ENCODE measurements around the gene ARRDC1. TPM values are rescaled to one million over a fixed set of nuclear protein-coding genes. Genes with fewer than 3 reads are reported as not detected.

The ARRDC1 gene
- total and polyA plus RNA-seq, 9 of the 15 experiments (the other 6 are each of a cell fraction or from before 2014, with no cell fraction given), result 0.21 to 45.3 (median 18.6) TPM

DNA sequence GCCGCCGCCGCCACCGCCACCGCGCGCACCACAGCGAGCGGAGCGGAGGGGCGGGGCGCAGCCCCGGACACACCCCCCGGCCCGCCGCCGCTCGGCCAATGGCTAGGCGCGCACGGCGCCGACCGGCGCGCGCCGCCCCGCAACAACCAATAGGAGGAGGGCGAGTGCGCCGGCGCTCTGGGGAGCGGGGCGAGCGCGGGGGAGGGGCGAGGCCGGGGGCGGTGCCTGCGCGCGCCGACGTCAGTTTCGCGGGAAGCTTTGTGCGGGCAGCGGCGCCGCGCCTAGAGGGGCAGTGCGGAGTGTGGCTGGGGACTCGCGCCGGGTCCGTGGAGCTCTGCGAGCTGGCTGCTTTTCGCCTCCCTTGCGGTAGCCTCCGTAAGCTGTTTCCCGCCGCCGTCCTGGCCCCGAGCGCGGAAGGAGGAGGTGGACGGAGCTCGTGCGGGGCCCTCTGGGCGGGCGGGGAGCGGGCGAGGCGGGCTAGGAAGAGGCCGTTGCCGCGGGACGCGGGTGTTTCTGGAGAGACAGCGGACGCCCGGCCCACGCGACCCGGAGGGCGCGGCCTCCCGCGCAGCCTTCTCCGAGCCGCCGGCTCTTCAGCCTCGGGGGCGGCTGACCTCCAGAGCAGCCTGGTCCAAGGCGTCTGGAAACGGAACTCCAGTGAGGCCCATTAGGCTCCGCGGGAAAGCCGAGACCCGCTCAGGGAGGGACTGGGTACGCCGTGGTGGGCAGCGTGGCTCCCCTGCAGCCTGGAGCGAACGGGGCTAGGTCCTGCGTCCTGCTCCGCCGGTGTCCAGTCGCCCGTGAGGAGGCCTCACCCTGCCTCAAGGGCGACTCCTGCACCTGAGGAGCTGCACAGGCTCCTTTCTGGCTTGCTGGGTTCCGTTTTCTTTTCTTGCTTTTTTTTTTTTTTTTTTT, 14.8 kb upstream of the ARRDC1 start, which contains the start of gene ZMYND19 (continued):
- TF ChIP-seq, protein P1, sequence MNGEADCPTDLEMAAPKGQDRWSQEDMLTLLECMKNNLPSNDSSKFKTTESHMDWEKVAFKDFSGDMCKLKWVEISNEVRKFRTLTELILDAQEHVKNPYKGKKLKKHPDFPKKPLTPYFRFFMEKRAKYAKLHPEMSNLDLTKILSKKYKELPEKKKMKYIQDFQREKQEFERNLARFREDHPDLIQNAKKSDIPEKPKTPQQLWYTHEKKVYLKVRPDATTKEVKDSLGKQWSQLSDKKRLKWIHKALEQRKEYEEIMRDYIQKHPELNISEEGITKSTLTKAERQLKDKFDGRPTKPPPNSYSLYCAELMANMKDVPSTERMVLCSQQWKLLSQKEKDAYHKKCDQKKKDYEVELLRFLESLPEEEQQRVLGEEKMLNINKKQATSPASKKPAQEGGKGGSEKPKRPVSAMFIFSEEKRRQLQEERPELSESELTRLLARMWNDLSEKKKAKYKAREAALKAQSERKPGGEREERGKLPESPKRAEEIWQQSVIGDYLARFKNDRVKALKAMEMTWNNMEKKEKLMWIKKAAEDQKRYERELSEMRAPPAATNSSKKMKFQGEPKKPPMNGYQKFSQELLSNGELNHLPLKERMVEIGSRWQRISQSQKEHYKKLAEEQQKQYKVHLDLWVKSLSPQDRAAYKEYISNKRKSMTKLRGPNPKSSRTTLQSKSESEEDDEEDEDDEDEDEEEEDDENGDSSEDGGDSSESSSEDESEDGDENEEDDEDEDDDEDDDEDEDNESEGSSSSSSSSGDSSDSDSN (IDR thresholded peaks at IDR 0.05; ENCODE audit: borderline replicate concordance in 1 of 2, low read depth in 2 of 2, low read length in 2 of 2), result no peak; a peak in 2 of 4 replicates
- TF ChIP-seq HOXB6 (CRISPR knock-in tag; IDR thresholded peaks at IDR 0.05; ENCODE audit: borderline replicate concordance), result no peak
- no peak for TF ChIP-seq JUND (IDR thresholded peaks at IDR 0.05; ENCODE audit: borderline replicate concordance, low read depth, low read length)
- no peak for TF ChIP-seq JUND (tag; IDR thresholded peaks at IDR 0.05; ENCODE audit: borderline replicate concordance, low read depth, low read length)
- TF ChIP-seq, protein P2, sequence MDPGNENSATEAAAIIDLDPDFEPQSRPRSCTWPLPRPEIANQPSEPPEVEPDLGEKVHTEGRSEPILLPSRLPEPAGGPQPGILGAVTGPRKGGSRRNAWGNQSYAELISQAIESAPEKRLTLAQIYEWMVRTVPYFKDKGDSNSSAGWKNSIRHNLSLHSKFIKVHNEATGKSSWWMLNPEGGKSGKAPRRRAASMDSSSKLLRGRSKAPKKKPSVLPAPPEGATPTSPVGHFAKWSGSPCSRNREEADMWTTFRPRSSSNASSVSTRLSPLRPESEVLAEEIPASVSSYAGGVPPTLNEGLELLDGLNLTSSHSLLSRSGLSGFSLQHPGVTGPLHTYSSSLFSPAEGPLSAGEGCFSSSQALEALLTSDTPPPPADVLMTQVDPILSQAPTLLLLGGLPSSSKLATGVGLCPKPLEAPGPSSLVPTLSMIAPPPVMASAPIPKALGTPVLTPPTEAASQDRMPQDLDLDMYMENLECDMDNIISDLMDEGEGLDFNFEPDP (CRISPR knock-in tag; IDR thresholded peaks at IDR 0.05), result no peak
- TF ChIP-seq, protein P3, sequence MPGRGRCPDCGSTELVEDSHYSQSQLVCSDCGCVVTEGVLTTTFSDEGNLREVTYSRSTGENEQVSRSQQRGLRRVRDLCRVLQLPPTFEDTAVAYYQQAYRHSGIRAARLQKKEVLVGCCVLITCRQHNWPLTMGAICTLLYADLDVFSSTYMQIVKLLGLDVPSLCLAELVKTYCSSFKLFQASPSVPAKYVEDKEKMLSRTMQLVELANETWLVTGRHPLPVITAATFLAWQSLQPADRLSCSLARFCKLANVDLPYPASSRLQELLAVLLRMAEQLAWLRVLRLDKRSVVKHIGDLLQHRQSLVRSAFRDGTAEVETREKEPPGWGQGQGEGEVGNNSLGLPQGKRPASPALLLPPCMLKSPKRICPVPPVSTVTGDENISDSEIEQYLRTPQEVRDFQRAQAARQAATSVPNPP (IDR thresholded peaks at IDR 0.05; ENCODE audit: borderline replicate concordance, insufficient read depth, insufficient read length), result no peak
- no peak for TF ChIP-seq KLF1 (tag; IDR thresholded peaks at IDR 0.05)
- TF ChIP-seq NCOR1 (IDR thresholded peaks at IDR 0.05), result no peak
- TF ChIP-seq, protein P4, sequence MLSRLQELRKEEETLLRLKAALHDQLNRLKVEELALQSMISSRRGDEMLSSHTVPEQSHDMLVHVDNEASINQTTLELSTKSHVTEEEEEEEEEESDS (CRISPR knock-in tag; IDR thresholded peaks at IDR 0.05), result no peak
- TF ChIP-seq NUFIP1 (IDR thresholded peaks at IDR 0.05; ENCODE audit: partially characterized antibody), result no peak
- TF ChIP-seq RBBP5 (IDR thresholded peaks at IDR 0.05; ENCODE audit: borderline replicate concordance, insufficient read depth, low read length, poor library complexity, severe bottlenecking), result no peak
- no peak for TF ChIP-seq ZFPM2 (CRISPR knock-in tag; IDR thresholded peaks at IDR 0.05)
- TF ChIP-seq POLR2H (tag; IDR thresholded peaks at IDR 0.05; ENCODE audit: low read depth), result no peak
- no peak for TF ChIP-seq NR2C2 (CRISPR knock-in tag; IDR thresholded peaks at IDR 0.05)
- TF ChIP-seq NR2C2 (tag; IDR thresholded peaks at IDR 0.05), result no peak
- TF ChIP-seq, protein P5, sequence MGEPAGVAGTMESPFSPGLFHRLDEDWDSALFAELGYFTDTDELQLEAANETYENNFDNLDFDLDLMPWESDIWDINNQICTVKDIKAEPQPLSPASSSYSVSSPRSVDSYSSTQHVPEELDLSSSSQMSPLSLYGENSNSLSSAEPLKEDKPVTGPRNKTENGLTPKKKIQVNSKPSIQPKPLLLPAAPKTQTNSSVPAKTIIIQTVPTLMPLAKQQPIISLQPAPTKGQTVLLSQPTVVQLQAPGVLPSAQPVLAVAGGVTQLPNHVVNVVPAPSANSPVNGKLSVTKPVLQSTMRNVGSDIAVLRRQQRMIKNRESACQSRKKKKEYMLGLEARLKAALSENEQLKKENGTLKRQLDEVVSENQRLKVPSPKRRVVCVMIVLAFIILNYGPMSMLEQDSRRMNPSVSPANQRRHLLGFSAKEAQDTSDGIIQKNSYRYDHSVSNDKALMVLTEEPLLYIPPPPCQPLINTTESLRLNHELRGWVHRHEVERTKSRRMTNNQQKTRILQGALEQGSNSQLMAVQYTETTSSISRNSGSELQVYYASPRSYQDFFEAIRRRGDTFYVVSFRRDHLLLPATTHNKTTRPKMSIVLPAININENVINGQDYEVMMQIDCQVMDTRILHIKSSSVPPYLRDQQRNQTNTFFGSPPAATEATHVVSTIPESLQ (CRISPR knock-in tag; IDR thresholded peaks at IDR 0.05), result no peak

All from K562 (cell line).